Ectodermal cell (in vitro differentiated cells): ENCODE measurements around the gene HGF.

ENCODE experiments used
- H3K27ac ChIP-seq: 2 replicates; pipeline ENCODE4 v1.7.0; 2013; ENCODE audit warnings: mild to moderate bottlenecking, low read depth, low read length; ENCODE audit not compliant: insufficient read depth, poor library complexity, severe bottlenecking
- H3K27me3 ChIP-seq: 2 replicates; pipeline ENCODE4 v1.7.0; 2013; ENCODE audit warnings: mild to moderate bottlenecking, low read length; ENCODE audit not compliant: insufficient read depth, control insufficient read depth, poor library complexity, severe bottlenecking
- H3K36me3 ChIP-seq: one replicate; pipeline ENCODE4 v1.7.0; 2013; ENCODE audit warnings: low read length; ENCODE audit not compliant: control insufficient read depth, insufficient read depth
- H3K4me1 ChIP-seq: one replicate; pipeline ENCODE4 v1.7.0; 2013; ENCODE audit warnings: low read length; ENCODE audit not compliant: control insufficient read depth, insufficient read depth
- H3K4me3 ChIP-seq: 2 replicates; pipeline ENCODE4 v1.7.0; 2013; ENCODE audit warnings: low read depth, low read length, control low read depth; ENCODE audit not compliant: insufficient read depth
- H3K9me3 ChIP-seq: 2 replicates; pipeline ENCODE4 v1.7.0; 2013; ENCODE audit warnings: mild to moderate bottlenecking, low read length, moderate library complexity; ENCODE audit not compliant: control insufficient read depth
- WGBS, 2 experiments: methylation state at CpG; one replicate each; pipeline ENCODE4 v1.1.7; 2013; ENCODE audit warnings: missing lambda C conversion rate in 2 of 2; 5-methylcytosine and 5-hydroxymethylcytosine counted together

Gene HGF

GRCh38 chr7:81753392-81753791 lies 16.5 kb downstream of the HGF start:
- no peaks in the 10 kb centered on the region for H3K4me1 ChIP-seq
- H3K36me3 ChIP-seq = no peaks in the 10 kb centered on the region
- WGBS, 2 experiments = 100% methylated on average over 1 of the region's 1 CpG; no CpG with 5 or more reads in 1 of the 2 experiments
- no peak overlapping the region for H3K27ac ChIP-seq
- H3K9me3 ChIP-seq = no peaks in the 10 kb centered on the region
- H3K4me3 ChIP-seq = no peak overlapping the region
- no peaks in the 10 kb centered on the region for H3K27me3 ChIP-seq

GRCh38 chr7:81752318-81752714 lies 17.5 kb downstream of the HGF start:
- 89 to 91% methylated on average over 3 of the region's 3 CpGs for WGBS, 2 experiments
- H3K4me1 ChIP-seq = no peaks in the 10 kb centered on the region
- H3K27me3 ChIP-seq = no peaks in the 10 kb centered on the region
- no peak overlapping the region for H3K27ac ChIP-seq
- no peak overlapping the region for H3K4me3 ChIP-seq
- H3K9me3 ChIP-seq = no peaks in the 10 kb centered on the region
- no peaks in the 10 kb centered on the region for H3K36me3 ChIP-seq

- no peak overlapping the region for H3K27ac ChIP-seq
- no peaks in the 10 kb centered on the region for H3K27me3 ChIP-seq
- H3K4me3 ChIP-seq = no peak overlapping the region
- WGBS, 2 experiments = 75 to 78% methylated on average over 6 to 9 of the region's 9 CpGs
- no peaks in the 10 kb centered on the region for H3K36me3 ChIP-seq
- H3K4me1 ChIP-seq = no peaks in the 10 kb centered on the region
- H3K9me3 ChIP-seq = no peaks in the 10 kb centered on the region
These were observed 18.1 kb downstream of the HGF start for GRCh38 chr7:81751619-81752317.

- Histone ChIP-seq H3K9me3 (no peaks in the 10 kb centered on the region), H3K27me3 (no peaks in the 10 kb centered on the region), H3K27ac (no peak overlapping the region), H3K36me3 (no peaks in the 10 kb centered on the region), H3K4me3 (no peak overlapping the region), H3K4me1 (no peaks in the 10 kb centered on the region)
- 100% methylated on average over 2 of the region's 2 CpGs for WGBS, 2 experiments
These were observed 24.2 kb downstream of the HGF start for GRCh38 chr7:81745637-81746036.

- H3K4me1 ChIP-seq = no peaks in the 10 kb centered on the region
- H3K27ac ChIP-seq = no peak overlapping the region
- H3K4me3 ChIP-seq = no peak overlapping the region
- no peaks in the 10 kb centered on the region for H3K36me3 ChIP-seq
- H3K27me3 ChIP-seq = no peaks in the 10 kb centered on the region
- no peaks in the 10 kb centered on the region for H3K9me3 ChIP-seq
These were observed 25.5 kb downstream of the HGF start for GRCh38 chr7:81744389-81744788.

- no peak overlapping the region for H3K4me3 ChIP-seq
- H3K9me3 ChIP-seq = no peaks in the 10 kb centered on the region
- WGBS, 2 experiments = 94 to 96% methylated on average over 3 to 4 of the region's 4 CpGs
- no peak overlapping the region for H3K27ac ChIP-seq
- no peaks in the 10 kb centered on the region for H3K4me1 ChIP-seq
- no peaks in the 10 kb centered on the region for H3K27me3 ChIP-seq
- no peaks in the 10 kb centered on the region for H3K36me3 ChIP-seq
These were observed 26.2 kb downstream of the HGF start for GRCh38 chr7:81743665-81744064.

GRCh38 chr7:81743201-81743600 lies 26.6 kb downstream of the HGF start:
- Histone ChIP-seq H3K27ac (no peak overlapping the region), H3K4me1 (no peaks in the 10 kb centered on the region), H3K36me3 (no peaks in the 10 kb centered on the region), H3K9me3 (no peaks in the 10 kb centered on the region), H3K27me3 (no peaks in the 10 kb centered on the region), H3K4me3 (no peak overlapping the region)
- 92 to 97% methylated on average over 9 of the region's 9 CpGs for WGBS, 2 experiments

- Histone ChIP-seq H3K27ac (no peak overlapping the region), H3K9me3 (no peaks in the 10 kb centered on the region), H3K27me3 (no peaks in the 10 kb centered on the region), H3K4me1 (no peaks in the 10 kb centered on the region), H3K4me3 (no peak overlapping the region), H3K36me3 (no peaks in the 10 kb centered on the region)
These were observed 29.4 kb downstream of the HGF start for GRCh38 chr7:81740403-81740802.

GRCh38 chr7:81736091-81736490 lies 33.8 kb downstream of the HGF start:
- H3K4me1 ChIP-seq = no peaks in the 10 kb centered on the region
- no peak overlapping the region for H3K27ac ChIP-seq
- no peak overlapping the region for H3K4me3 ChIP-seq
- no peaks in the 10 kb centered on the region for H3K36me3 ChIP-seq
- 81 to 82% methylated on average over 7 of the region's 7 CpGs for WGBS, 2 experiments
- H3K27me3 ChIP-seq = no peaks in the 10 kb centered on the region
- no peaks in the 10 kb centered on the region for H3K9me3 ChIP-seq

- no peak overlapping the region for H3K27ac ChIP-seq
- no peaks in the 10 kb centered on the region for H3K4me1 ChIP-seq
- H3K9me3 ChIP-seq = no peaks in the 10 kb centered on the region
- no peaks in the 10 kb centered on the region for H3K27me3 ChIP-seq
- no peak overlapping the region for H3K4me3 ChIP-seq
- WGBS, 2 experiments = 89 to 95% methylated on average over 5 to 6 of the region's 6 CpGs
- H3K36me3 ChIP-seq = no peaks in the 10 kb centered on the region
These were observed 44.1 kb downstream of the HGF start for GRCh38 chr7:81725812-81726127.
